ENCODE data around the gene FGD1. TPM values are rescaled to one million over a fixed set of nuclear protein-coding genes. Genes with fewer than 3 reads are reported as not detected.

FGD1 gene
- total and polyA plus RNA-seq, 2 experiments from 2014 or later = 9.0 to 11.9 TPM

DNA sequence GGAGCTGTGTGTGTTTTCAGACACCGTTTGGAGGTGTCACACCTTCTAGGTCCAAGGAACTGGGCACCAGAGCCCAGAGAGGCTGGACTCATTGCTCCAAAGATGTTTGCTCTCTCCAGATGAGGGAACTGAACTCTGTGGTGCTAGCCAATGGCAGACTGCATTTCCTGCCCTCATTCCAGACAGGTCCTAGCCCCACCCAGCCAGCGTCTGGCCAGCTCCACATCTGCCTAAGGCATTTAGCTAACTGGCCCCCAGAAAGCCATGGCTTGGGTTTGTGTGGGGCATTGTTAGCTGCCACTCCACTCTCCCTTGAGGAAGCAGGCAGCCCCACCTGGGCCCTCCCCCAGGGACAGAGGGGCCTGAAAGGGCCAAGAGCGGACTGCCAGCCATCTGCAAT lies 11.4 kb downstream of the FGD1 start:
- Histone ChIP-seq H3K36me3 (replicated peaks; ENCODE audit: insufficient read depth, low read depth) (no peaks in the 10 kb centered on the region), H3K79me2 (peaks cover 40% of the 10 kb centered on the region), H4K20me1 (ENCODE audit: insufficient read depth, poor library complexity, severe bottlenecking) (no peaks in the 10 kb centered on the region), H3K9me3 (ENCODE audit: low read depth) (no peaks in the 10 kb centered on the region), H3K27ac (peak overlapping the region; percentile 74), H2AFZ (no peak overlapping the region), H3K4me2 (no peak overlapping the region), H3K27me3 (no peaks in the 10 kb centered on the region), H3K9me2 (replicated peaks; ENCODE audit: insufficient read depth) (no peaks in the 10 kb centered on the region), H3K4me1 (ENCODE audit: insufficient read depth) (peaks cover 2% of the 10 kb centered on the region), H3K4me3 (no peak overlapping the region)
- no peak for DNase-seq (ENCODE audit: low spot score)
- TF ChIP-seq EZH2phosphoT487 (IDR thresholded peaks at IDR 0.05; ENCODE audit: low read depth, severe bottlenecking, unreplicated experiment) (no peak), EZH2 (IDR thresholded peaks at IDR 0.05; ENCODE audit: borderline replicate concordance) (no peak)
- TF ChIP-seq, protein P1, sequence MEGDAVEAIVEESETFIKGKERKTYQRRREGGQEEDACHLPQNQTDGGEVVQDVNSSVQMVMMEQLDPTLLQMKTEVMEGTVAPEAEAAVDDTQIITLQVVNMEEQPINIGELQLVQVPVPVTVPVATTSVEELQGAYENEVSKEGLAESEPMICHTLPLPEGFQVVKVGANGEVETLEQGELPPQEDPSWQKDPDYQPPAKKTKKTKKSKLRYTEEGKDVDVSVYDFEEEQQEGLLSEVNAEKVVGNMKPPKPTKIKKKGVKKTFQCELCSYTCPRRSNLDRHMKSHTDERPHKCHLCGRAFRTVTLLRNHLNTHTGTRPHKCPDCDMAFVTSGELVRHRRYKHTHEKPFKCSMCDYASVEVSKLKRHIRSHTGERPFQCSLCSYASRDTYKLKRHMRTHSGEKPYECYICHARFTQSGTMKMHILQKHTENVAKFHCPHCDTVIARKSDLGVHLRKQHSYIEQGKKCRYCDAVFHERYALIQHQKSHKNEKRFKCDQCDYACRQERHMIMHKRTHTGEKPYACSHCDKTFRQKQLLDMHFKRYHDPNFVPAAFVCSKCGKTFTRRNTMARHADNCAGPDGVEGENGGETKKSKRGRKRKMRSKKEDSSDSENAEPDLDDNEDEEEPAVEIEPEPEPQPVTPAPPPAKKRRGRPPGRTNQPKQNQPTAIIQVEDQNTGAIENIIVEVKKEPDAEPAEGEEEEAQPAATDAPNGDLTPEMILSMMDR (IDR thresholded peaks at IDR 0.05; ENCODE audit: poor library complexity) = no peak
- 59% methylated on average over 3 of the region's 3 CpGs for WGBS (ENCODE audit: low lambda C conversion rate, missing lambda C conversion rate)

DNA sequence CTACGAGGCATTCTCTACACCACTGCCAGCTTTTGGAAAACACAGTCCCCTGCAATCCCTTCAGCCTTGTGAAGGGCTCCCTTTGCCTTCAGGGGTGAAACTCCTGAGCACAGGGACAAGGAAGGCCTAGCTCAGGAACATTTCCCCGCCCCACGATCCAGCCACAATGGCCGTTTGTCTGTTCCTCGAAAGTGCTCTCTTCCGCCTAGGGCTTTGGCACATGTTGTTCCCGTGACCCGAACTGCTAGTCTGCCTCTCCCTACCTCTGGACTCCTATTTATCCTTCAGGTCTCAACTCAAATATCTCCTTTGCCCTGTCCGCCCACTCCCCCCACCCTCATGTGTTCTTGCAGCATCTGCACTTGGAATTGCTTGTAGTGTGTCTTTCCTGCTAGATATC lies 12.1 kb downstream of the FGD1 start:
- H4K20me1 ChIP-seq (ENCODE audit: insufficient read depth, poor library complexity, severe bottlenecking) = no peaks in the 10 kb centered on the region
- no peak for TF ChIP-seq EZH2phosphoT487 (IDR thresholded peaks at IDR 0.05; ENCODE audit: low read depth, severe bottlenecking, unreplicated experiment)
- TF ChIP-seq, protein P1 (IDR thresholded peaks at IDR 0.05; ENCODE audit: poor library complexity) = no peak
- no peak for TF ChIP-seq EZH2 (IDR thresholded peaks at IDR 0.05; ENCODE audit: borderline replicate concordance)
- no peaks in the 10 kb centered on the region for H3K9me2 ChIP-seq (replicated peaks; ENCODE audit: insufficient read depth)
- no peaks in the 10 kb centered on the region for H3K36me3 ChIP-seq (replicated peaks; ENCODE audit: insufficient read depth, low read depth)
- peaks cover 9% of the 10 kb centered on the region for H3K4me1 ChIP-seq (ENCODE audit: insufficient read depth)
- H3K27me3 ChIP-seq = no peaks in the 10 kb centered on the region
- DNase-seq (ENCODE audit: low spot score) = no peak
- H3K4me2 ChIP-seq = peak overlapping the region; percentile 37
- H3K9me3 ChIP-seq (ENCODE audit: low read depth) = no peaks in the 10 kb centered on the region
- no peak overlapping the region for H3K4me3 ChIP-seq
- no peak overlapping the region for H2AFZ ChIP-seq
- peak overlapping the region; percentile 74 for H3K27ac ChIP-seq
- H3K79me2 ChIP-seq = peaks cover 34% of the 10 kb centered on the region
- 75% methylated on average over 9 of the region's 9 CpGs for WGBS (ENCODE audit: low lambda C conversion rate, missing lambda C conversion rate)

GRCh38 chrX:54482839-54483593 lies 13.0 kb downstream of the FGD1 start:
- H3K9me2 ChIP-seq (replicated peaks; ENCODE audit: insufficient read depth) = no peaks in the 10 kb centered on the region
- peaks cover 28% of the 10 kb centered on the region for H3K79me2 ChIP-seq
- H2AFZ ChIP-seq = no peak overlapping the region
- DNase-seq (ENCODE audit: low spot score) = peak; percentile 23
- H3K27me3 ChIP-seq = no peaks in the 10 kb centered on the region
- H3K36me3 ChIP-seq (replicated peaks; ENCODE audit: insufficient read depth, low read depth) = no peaks in the 10 kb centered on the region
- peak overlapping the region; percentile 37 for H3K4me2 ChIP-seq
- peak overlapping the region; percentile 74 for H3K27ac ChIP-seq
- 68% methylated on average over 19 of the region's 21 CpGs for WGBS (ENCODE audit: low lambda C conversion rate, missing lambda C conversion rate)
- no peak overlapping the region for H3K4me3 ChIP-seq
- TF ChIP-seq EZH2phosphoT487 (IDR thresholded peaks at IDR 0.05; ENCODE audit: low read depth, severe bottlenecking, unreplicated experiment) (no peak), EZH2 (IDR thresholded peaks at IDR 0.05; ENCODE audit: borderline replicate concordance) (no peak)
- TF ChIP-seq, protein P1 (IDR thresholded peaks at IDR 0.05; ENCODE audit: poor library complexity) = no peak
- H3K9me3 ChIP-seq (ENCODE audit: low read depth) = no peaks in the 10 kb centered on the region
- no peaks in the 10 kb centered on the region for H4K20me1 ChIP-seq (ENCODE audit: insufficient read depth, poor library complexity, severe bottlenecking)
- peaks cover 12% of the 10 kb centered on the region for H3K4me1 ChIP-seq (ENCODE audit: insufficient read depth)
